HepG2 (cell line): ENCODE data around the gene GRIK1.

Experiments
- ARNT ChIP-seq: fragments of 450-650 bp; IDR thresholded peaks from 2 replicates; pipeline ENCODE4 v1.6.1; 2017
- JUND ChIP-seq: sonication (generic); formaldehyde crosslinking; IDR thresholded peaks from 2 replicates; pipeline ENCODE4 v1.8.0; 2022; ENCODE audit warnings: mild to moderate bottlenecking, missing genetic modification reagents
- RAD51 ChIP-seq: fragments of 450-650 bp; IDR thresholded peaks from 2 replicates; pipeline ENCODE4 v1.6.1; 2016; ENCODE audit warnings: borderline replicate concordance
- RBM22 ChIP-seq: fragments of 200-400 bp; formaldehyde crosslinking; optimal IDR thresholded peaks from 2 replicates; pipeline ENCODE3; 2017; ENCODE audit warnings: mild to moderate bottlenecking, low read length, moderate library complexity
- YEATS2 ChIP-seq: sonication (generic); formaldehyde crosslinking; IDR thresholded peaks from 2 replicates; pipeline ENCODE4 v1.4.0; 2020; ENCODE audit warnings: missing genetic modification reagents, borderline replicate concordance
- ZNF3 ChIP-seq: IDR thresholded peaks from 2 replicates; pipeline ENCODE4 v1.7.0; 2017; ENCODE audit warnings: inconsistent platforms
- ZNF644 ChIP-seq: IDR thresholded peaks from 2 replicates; pipeline ENCODE4 v1.6.1; 2016; ENCODE audit warnings: low read depth
- TF ChIP-seq, protein P1 (sequence below): sonication (generic); formaldehyde crosslinking; IDR thresholded peaks from 2 replicates; pipeline ENCODE4 v1.4.0; 2020; ENCODE audit warnings: missing genetic modification reagents, borderline replicate concordance
- TF ChIP-seq, protein P2 (sequence below): sonication (generic); formaldehyde crosslinking; IDR thresholded peaks from 2 replicates; pipeline ENCODE4 v1.5.0; 2020; ENCODE audit warnings: mild to moderate bottlenecking, missing genetic modification reagents, moderate library complexity
- TF ChIP-seq, protein P3 (sequence below): sonication (generic); formaldehyde crosslinking; IDR thresholded peaks from 2 replicates; pipeline ENCODE4 v1.9.0; 2022; ENCODE audit warnings: missing genetic modification reagents, mild to moderate bottlenecking, borderline replicate concordance

DNA sequence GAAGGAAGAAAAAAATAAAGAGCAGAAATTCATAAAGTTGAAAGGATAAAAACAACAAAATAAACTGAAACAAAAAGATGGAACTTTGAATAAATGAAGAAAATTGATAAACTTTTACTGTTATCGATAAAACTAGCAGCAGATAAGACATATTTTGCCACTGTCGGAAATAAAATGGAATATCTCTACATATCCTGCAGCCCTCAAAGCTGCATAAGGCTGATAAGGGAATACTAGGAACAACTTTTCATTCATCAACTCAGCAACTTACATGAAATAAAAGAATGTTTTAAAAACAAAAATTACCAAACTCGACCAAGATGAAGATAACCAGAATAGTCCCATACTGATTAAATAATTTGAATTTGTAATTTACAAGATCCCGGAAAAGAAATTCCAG, 48.0 kb upstream of the GRIK1 start:
- no peak for TF ChIP-seq RBM22
- TF ChIP-seq, protein P1, sequence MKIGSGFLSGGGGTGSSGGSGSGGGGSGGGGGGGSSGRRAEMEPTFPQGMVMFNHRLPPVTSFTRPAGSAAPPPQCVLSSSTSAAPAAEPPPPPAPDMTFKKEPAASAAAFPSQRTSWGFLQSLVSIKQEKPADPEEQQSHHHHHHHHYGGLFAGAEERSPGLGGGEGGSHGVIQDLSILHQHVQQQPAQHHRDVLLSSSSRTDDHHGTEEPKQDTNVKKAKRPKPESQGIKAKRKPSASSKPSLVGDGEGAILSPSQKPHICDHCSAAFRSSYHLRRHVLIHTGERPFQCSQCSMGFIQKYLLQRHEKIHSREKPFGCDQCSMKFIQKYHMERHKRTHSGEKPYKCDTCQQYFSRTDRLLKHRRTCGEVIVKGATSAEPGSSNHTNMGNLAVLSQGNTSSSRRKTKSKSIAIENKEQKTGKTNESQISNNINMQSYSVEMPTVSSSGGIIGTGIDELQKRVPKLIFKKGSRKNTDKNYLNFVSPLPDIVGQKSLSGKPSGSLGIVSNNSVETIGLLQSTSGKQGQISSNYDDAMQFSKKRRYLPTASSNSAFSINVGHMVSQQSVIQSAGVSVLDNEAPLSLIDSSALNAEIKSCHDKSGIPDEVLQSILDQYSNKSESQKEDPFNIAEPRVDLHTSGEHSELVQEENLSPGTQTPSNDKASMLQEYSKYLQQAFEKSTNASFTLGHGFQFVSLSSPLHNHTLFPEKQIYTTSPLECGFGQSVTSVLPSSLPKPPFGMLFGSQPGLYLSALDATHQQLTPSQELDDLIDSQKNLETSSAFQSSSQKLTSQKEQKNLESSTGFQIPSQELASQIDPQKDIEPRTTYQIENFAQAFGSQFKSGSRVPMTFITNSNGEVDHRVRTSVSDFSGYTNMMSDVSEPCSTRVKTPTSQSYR (CRISPR knock-in tag): no peak
- no peak for TF ChIP-seq JUND (CRISPR knock-in tag)
- no peak for TF ChIP-seq ARNT
- no peak for TF ChIP-seq ZNF3 (CRISPR knock-in tag)
- TF ChIP-seq ZNF644: no peak
- no peak for TF ChIP-seq YEATS2 (CRISPR knock-in tag)
- TF ChIP-seq, protein P2, sequence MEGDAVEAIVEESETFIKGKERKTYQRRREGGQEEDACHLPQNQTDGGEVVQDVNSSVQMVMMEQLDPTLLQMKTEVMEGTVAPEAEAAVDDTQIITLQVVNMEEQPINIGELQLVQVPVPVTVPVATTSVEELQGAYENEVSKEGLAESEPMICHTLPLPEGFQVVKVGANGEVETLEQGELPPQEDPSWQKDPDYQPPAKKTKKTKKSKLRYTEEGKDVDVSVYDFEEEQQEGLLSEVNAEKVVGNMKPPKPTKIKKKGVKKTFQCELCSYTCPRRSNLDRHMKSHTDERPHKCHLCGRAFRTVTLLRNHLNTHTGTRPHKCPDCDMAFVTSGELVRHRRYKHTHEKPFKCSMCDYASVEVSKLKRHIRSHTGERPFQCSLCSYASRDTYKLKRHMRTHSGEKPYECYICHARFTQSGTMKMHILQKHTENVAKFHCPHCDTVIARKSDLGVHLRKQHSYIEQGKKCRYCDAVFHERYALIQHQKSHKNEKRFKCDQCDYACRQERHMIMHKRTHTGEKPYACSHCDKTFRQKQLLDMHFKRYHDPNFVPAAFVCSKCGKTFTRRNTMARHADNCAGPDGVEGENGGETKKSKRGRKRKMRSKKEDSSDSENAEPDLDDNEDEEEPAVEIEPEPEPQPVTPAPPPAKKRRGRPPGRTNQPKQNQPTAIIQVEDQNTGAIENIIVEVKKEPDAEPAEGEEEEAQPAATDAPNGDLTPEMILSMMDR (CRISPR knock-in tag): no peak
- TF ChIP-seq, protein P3, sequence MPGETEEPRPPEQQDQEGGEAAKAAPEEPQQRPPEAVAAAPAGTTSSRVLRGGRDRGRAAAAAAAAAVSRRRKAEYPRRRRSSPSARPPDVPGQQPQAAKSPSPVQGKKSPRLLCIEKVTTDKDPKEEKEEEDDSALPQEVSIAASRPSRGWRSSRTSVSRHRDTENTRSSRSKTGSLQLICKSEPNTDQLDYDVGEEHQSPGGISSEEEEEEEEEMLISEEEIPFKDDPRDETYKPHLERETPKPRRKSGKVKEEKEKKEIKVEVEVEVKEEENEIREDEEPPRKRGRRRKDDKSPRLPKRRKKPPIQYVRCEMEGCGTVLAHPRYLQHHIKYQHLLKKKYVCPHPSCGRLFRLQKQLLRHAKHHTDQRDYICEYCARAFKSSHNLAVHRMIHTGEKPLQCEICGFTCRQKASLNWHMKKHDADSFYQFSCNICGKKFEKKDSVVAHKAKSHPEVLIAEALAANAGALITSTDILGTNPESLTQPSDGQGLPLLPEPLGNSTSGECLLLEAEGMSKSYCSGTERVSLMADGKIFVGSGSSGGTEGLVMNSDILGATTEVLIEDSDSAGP (CRISPR knock-in tag): no peak
- no peak for TF ChIP-seq RAD51
